Ishikawa (cell line): Measurements from ENCODE around the gene INO80E.

Experiments used
- EGR1 ChIP-seq: IDR thresholded peaks from 2 replicates; pipeline ENCODE4 v1.6.1; 2012
- EP300 ChIP-seq: IDR thresholded peaks from 2 replicates; pipeline ENCODE4 v1.6.1; 2012; ENCODE audit warnings: borderline replicate concordance
- FOXM1 ChIP-seq: IDR thresholded peaks from 2 replicates; pipeline ENCODE4 v1.6.1; 2012; ENCODE audit warnings: low read depth, borderline replicate concordance
- RAD21 ChIP-seq: IDR thresholded peaks from 2 replicates; pipeline ENCODE4 v1.6.1; 2012; ENCODE audit warnings: low read depth
- TCF12 ChIP-seq: IDR thresholded peaks from 2 replicates; pipeline ENCODE4 v1.6.1; 2012; ENCODE audit warnings: low read depth
- YY1 ChIP-seq: IDR thresholded peaks from 2 replicates; pipeline ENCODE4 v1.6.1; 2012; ENCODE audit warnings: low read depth
- ZBTB7A ChIP-seq: IDR thresholded peaks from 2 replicates; pipeline ENCODE4 v1.6.1; 2012; ENCODE audit warnings: low read depth
- TF ChIP-seq, protein P1 (sequence below): IDR thresholded peaks from 2 replicates; pipeline ENCODE4 v1.6.1; 2012; ENCODE audit warnings: low read depth, mild to moderate bottlenecking

DNA sequence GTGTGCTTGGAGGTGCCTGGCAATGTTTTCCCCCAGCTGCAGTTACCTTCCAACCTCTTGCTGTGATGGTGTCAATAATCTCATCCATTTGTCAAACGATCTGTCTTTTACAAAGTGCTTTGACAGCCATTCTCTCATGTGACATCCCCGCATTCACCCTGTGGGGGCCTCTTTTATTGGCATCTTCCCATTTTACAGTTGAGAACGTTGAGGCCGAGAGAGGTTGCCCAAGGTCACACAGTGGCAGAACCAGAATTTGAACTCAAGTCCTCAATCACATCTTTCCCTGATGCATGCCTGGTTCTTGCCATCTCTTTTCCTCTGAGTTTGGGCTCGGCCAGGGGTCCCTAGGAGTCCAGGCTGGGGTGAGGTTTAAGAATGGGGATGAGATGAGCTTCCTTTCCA lies 20.9 kb upstream of the INO80E start:
- TF ChIP-seq YY1 (no peak), EP300 (no peak), FOXM1 (no peak), RAD21 (no peak), TCF12 (no peak), EGR1 (no peak), ZBTB7A (no peak)
- TF ChIP-seq, protein P1, sequence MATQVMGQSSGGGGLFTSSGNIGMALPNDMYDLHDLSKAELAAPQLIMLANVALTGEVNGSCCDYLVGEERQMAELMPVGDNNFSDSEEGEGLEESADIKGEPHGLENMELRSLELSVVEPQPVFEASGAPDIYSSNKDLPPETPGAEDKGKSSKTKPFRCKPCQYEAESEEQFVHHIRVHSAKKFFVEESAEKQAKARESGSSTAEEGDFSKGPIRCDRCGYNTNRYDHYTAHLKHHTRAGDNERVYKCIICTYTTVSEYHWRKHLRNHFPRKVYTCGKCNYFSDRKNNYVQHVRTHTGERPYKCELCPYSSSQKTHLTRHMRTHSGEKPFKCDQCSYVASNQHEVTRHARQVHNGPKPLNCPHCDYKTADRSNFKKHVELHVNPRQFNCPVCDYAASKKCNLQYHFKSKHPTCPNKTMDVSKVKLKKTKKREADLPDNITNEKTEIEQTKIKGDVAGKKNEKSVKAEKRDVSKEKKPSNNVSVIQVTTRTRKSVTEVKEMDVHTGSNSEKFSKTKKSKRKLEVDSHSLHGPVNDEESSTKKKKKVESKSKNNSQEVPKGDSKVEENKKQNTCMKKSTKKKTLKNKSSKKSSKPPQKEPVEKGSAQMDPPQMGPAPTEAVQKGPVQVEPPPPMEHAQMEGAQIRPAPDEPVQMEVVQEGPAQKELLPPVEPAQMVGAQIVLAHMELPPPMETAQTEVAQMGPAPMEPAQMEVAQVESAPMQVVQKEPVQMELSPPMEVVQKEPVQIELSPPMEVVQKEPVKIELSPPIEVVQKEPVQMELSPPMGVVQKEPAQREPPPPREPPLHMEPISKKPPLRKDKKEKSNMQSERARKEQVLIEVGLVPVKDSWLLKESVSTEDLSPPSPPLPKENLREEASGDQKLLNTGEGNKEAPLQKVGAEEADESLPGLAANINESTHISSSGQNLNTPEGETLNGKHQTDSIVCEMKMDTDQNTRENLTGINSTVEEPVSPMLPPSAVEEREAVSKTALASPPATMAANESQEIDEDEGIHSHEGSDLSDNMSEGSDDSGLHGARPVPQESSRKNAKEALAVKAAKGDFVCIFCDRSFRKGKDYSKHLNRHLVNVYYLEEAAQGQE = no peak
